Right renal cortex interstitium (tissue), 3 donors: ENCODE data around the gene OR4P4. TPM values are rescaled to one million over a fixed set of nuclear protein-coding genes. Genes with fewer than 3 reads are reported as not detected.

ENCODE experiments used
- DNase-seq, 3 donors: peaks; one replicate each; pipeline ENCODE4 v3.0.0-alpha.2; 2013; ENCODE audit warnings: low read depth in 3 of 3, low spot score in 2 of 3
- polyA plus RNA-seq, 3 donors: library from polyadenylated mRNA; unstranded; fragments of 120-200 nt; gene quantifications; one replicate each; pipeline ENCODE4 v1.2.1, GENCODE V29; 2013; ENCODE audit not compliant: insufficient read length in 3 of 3

Gene OR4P4
- polyA plus RNA-seq = under 1 TPM; 0.07 to 0.08 (median 0.07) TPM

DNA sequence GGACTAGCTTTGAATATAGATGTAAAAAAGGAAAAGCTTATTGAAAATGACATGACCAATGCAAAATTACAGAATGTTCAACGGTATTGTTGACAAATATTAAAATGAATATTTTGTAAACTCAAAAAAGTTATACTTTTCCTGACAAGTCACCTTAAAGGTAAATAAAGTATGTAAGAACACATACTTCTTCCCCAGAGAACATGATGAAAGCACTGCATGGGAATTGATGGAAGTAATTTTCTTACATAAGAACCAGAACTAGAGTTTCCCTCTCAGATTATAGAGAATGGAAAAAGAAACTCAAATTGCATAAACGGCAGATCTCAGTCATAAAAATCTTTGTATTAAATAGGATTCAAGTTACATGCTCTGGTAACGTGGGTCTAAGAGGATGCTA, at the start of gene OR4P4:
Gene OR4P4, plus strand, starts transcription at position 301 of the 400 bp plus-strand sequence.
- DNase-seq = no peak

DNA sequence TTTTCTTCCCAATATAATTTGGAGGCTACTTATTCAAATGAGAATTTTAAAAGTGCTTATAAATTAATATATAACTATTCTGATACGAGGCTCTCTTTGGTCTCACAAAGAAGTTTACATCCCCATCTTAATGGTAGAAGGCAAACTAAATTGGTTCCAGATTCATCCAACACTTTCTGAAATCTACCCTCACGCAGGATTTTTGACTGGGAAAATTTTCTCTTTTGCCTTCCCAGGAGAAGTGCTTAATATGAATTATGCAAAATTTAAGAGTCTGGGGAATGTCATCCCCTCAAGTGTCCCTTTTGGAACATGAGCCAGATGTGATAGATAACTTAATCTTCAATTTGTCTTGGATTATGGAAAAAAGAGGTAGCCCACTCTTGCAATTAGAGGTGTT, 27.4 kb upstream of the OR4P4 start, which contains the start of gene OR4C11:
Gene OR4C11, minus strand, starts transcription at position 101 of the 400 bp plus-strand sequence. CDS start 3,272 bp downstream, outside the sequence.
- no peak for DNase-seq

DNA sequence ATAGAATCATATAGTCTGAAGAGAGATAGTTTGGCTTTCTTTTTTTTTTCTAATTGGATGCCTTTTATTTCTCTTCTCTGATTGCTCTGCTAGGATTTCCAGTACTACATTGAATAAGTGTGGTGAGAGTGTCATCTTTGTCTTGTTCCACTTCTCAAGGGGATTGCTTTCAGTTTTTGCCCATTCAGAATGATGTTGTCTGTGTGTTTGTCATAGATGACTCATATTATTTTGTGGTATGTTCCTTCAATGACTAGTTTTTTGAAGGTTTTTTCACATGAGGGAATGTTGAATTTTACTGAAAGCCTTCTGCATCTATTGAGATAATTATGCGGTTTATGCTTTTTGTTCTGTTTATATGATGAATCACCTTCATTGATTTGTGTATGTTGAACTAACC, 10.4 kb upstream of the OR4P4 start:
- no peak for DNase-seq

DNA sequence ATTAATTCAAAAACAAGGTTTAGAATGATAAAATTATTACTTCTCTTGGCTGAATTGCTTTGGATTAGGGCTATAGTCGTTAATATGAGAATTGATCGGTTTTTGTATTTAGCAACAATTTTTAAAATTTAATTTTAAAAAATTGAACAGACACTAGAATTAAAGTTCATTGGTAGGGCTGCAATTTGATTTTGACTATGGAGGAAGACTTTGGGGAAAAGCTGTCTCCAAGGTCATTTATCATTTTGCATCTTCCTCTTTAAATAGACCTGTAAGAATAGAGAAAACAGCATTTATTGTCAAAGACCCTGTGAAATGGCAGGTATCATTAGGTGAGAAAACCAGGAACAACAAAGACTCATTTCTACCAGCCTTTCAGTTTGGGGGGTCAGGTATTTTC, 13.1 kb downstream of the OR4P4 start, which contains the start of gene OR4S2:
Gene OR4S2, plus strand, starts transcription at position 301 of the 400 bp plus-strand sequence. CDS start 2,577 bp downstream, outside the sequence.
- no peak for DNase-seq

DNA sequence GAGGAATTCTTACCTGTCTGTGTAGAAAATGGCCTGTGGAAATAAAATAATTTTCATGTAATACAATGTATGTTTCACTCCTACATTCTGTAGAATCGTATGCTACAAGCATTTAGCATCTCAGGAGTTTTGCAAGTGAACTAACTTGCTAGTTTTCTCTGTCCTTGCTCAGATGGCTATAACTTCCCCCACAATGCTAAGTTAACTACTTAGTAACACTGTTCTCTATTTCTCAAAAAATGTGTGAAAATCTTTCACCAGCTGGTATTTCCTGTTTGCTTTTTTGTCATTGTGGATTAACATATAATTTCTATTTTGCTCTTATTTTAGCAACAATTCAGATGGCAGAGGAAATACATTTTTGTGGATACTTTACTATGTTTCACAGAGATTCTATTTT, 17.6 kb downstream of the OR4P4 start:
- DNase-seq = no peak

DNA sequence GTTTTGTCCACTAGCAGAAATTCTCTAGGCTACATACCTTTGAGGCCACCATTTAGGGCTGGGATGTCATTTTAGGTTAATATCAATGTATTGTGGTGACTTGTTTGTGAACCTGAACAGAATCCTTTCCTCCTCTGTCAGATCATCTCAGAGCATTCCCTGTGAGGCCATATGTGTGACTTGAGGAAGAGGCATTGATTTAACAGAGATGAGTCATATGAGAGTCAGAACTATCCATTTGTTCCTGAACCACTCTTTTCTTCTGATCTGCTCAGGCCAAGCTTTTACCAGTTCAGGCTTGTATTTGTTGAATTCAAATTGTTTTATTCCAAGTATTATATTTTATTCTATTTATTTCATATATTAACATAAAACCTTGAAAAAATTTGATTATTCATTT, 20.2 kb downstream of the OR4P4 start:
- no peak for DNase-seq

DNA sequence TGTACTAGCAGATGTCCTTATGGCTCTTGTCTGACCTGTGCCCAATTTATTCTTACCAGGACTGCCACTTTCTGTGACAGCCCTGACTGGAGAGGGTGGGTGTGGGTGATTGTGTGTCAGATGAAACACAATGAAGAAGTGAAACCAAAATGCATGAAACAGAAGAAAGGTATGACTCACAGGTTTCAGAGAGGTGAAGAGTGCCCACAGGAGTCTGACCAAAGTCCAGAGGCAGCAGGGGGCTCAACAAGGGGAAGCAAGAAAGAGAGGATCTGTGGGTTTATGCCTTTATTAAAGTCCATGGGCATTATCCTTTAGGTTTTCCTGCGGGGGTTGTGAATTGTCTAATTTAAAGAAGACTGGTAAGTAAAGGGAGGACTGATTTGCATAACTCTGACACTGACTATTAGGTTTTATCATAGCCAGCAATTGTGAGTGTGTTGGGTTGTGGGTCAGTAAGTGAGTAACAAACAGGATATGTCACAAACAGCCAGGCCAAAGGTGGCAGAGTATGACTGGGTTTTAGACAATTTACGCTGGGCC, 23.2 kb downstream of the OR4P4 start:
- no peak for DNase-seq

DNA sequence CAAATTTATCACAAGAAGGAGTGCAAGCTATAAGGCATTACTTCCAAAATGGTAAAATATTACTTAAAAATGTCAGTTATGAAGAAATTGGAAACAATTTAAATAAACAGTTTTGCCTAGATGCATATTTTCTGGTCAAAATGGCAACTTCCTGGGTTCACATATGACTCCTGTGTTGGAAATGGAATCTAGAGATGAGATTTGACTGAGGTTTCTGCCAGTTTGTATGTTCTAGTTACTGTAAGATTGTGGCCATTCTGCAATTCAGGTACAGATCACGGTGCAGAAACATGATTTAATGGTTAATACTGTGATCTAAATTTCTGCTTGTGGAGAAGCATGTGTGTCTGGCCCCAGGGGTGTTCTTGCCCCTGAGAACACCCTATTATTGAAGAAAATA, 23.7 kb downstream of the OR4P4 start:
- DNase-seq = no peak

DNA sequence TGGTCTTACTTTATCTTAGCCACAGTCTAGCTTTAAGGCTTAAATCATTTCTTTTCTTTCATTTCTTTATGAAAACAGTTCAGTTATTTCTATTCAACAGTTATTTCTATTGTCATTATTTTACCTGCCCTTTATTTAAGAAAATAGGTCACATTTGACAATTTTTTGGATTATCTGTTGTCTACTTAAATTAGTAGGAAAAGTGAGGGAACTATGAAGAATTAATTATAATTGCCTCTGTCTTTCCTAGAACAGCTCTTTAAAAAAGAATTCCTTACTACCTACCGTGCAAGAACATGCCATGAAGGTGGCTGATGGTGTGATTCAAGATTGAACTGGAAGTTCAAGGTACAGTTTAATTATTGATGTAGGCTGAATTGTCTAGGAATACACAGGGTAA, 27.0 kb downstream of the OR4P4 start, which contains the start of gene OR4C6:
Gene OR4C6, plus strand, starts transcription at position 301 of the 400 bp plus-strand sequence. CDS start 2,966 bp downstream, outside the sequence.
- no peak for DNase-seq

DNA sequence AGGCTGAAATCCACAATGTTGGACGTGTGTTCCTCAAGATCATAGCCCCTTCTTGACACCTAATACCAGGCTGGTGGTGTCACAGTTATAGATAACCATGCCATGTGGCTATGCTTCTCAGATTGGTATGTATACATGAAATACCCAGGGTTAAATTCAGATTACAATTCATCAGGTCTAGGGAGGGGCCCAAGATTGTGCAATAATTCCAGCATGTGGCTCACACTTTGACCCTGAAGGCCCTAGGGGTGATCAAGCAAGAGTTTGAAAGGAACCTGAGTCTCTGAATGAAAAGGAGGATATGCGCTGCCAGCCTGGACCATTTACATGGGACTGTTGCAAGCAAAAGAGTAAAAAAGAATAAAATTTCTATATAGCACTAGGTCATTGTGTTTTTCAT, 34.5 kb downstream of the OR4P4 start:
- DNase-seq = no peak

DNA sequence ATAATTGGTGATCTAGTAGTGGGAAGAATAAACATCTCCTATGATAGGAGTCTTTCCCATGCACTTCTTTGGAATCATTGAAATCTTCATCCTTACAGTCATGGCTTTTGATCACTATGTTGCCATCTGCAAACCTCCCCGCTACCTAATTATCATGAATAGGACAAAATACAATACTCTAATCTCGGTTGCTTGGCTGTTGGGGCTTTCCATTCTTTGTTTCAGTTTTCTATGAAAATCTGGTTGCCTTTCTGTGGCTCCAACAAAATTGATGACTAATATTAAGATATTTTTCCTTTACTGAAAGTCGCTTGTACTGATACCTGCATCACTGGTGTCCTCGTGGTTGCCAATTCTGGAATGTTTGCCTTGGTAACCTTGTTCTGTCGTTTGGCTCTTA, 38.9 kb downstream of the OR4P4 start:
- DNase-seq = no peak

Other genes starting within 250 kb of the OR4P4 start
- gene OR4C15, start 80.6 kb upstream of the OR4P4 start, polyA plus RNA-seq = not detected
- gene OR4C16, start 63.0 kb upstream of the OR4P4 start, polyA plus RNA-seq = not detected
- not detected for gene OR4C11, start 27.5 kb upstream of the OR4P4 start, polyA plus RNA-seq
- not detected for gene OR4S2, start 13.2 kb downstream of the OR4P4 start, polyA plus RNA-seq
- gene OR4C6, start 27.1 kb downstream of the OR4P4 start, polyA plus RNA-seq = not detected
- not detected for gene OR5D13, start 138.3 kb downstream of the OR4P4 start, polyA plus RNA-seq
- not detected for gene OR5D14, start 160.4 kb downstream of the OR4P4 start, polyA plus RNA-seq
- not detected for gene OR5L1, start 176.3 kb downstream of the OR4P4 start, polyA plus RNA-seq
- not detected for gene OR5D18, start 184.5 kb downstream of the OR4P4 start, polyA plus RNA-seq
- gene OR5L2, start 192.1 kb downstream of the OR4P4 start, polyA plus RNA-seq = not detected
- gene OR5D16, start 203.6 kb downstream of the OR4P4 start, polyA plus RNA-seq = not detected
- not detected for gene TRIM51, start 248.2 kb downstream of the OR4P4 start, polyA plus RNA-seq